ENCODE data around the gene STAT1.

DNA sequence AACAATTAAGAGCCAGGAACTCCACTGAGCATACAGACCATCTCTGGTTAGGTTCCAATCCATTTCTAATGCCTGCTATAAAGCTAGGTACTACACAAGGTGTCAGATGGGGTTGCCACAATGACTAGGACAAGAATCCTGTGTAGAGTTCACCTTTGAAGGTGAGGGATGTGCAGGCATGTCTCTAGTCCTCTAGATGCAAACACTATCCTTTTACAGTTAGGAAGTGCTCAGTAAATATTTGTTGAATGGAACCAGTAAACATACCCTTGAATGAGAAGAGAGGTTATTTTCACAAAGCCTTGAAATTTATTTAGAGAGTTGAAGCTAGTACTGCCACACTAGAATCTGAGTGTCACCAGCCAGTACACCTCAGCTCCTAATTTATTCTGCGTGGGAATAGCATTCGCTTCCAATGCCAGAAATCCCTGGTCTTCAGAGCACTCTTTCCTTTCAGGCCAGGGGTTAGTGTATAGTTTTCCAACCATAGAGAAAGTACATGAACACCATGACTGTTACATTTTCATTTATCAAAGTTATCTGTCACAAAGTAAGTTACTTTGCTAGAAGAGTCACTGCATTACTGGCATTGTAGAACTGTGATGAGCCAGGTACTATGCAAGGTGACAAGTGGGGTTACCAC is 48.3 kb downstream of the STAT1 start:
- peak; percentile 55 for TF ChIP-seq POLR2A (IDR thresholded peaks at IDR 0.05; ENCODE audit: low read depth, low read length)
- TF ChIP-seq POLR2AphosphoS5 (IDR thresholded peaks at IDR 0.05; ENCODE audit: low read depth, low read length), result peak; percentile 87

Measured in GM12892 (cell line).